NB4 (cell line): ENCODE measurements around the gene TRPC1.

ENCODE experiments used
- DNase-seq: peaks from one replicate; pipeline ENCODE4 v3.0.0; 2010; ENCODE audit warnings: low read depth
- H3K4me3 ChIP-seq: one replicate; pipeline ENCODE4 v1.5.1; 2011; ENCODE audit warnings: mild to moderate bottlenecking, low read depth, low read length, moderate library complexity
- CTCF ChIP-seq: IDR thresholded peaks from one replicate; pipeline ENCODE4 v1.5.1; 2012; ENCODE audit warnings: low read depth, low read length
- MAX ChIP-seq: IDR thresholded peaks from 2 replicates; pipeline ENCODE4 v1.6.1; 2011; ENCODE audit warnings: low read depth, low read length
- MYC ChIP-seq: IDR thresholded peaks from 2 replicates; pipeline ENCODE4 v1.6.1; 2011; ENCODE audit warnings: low read depth, low read length
- POLR2A ChIP-seq: IDR thresholded peaks from 2 replicates; pipeline ENCODE4 v1.6.1; 2011; ENCODE audit warnings: mild to moderate bottlenecking; ENCODE audit not compliant: insufficient read length; ENCODE audit errors: extremely low read depth

The TRPC1 gene

GRCh38 chr3:142802891-142803290, 79.1 kb downstream of the TRPC1 start:
- no peak overlapping the region for H3K4me3 ChIP-seq
- DNase-seq = no peak
- TF ChIP-seq POLR2A = no peak
- TF ChIP-seq MYC = no peak
- TF ChIP-seq MAX = no peak
- TF ChIP-seq CTCF = no peak

- TF ChIP-seq POLR2A = no peak
- TF ChIP-seq MAX = no peak
- TF ChIP-seq CTCF = no peak
- no peak for TF ChIP-seq MYC
- DNase-seq = peak; percentile 32
- H3K4me3 ChIP-seq = no peak overlapping the region
These were observed 84.5 kb downstream of the TRPC1 start for GRCh38 chr3:142808103-142808917.

GRCh38 chr3:142809259-142809658, 85.4 kb downstream of the TRPC1 start:
- DNase-seq = no peak
- TF ChIP-seq MAX = no peak
- TF ChIP-seq MYC = no peak
- TF ChIP-seq POLR2A = no peak
- TF ChIP-seq CTCF = no peak
- H3K4me3 ChIP-seq = no peak overlapping the region

GRCh38 chr3:142815803-142816202, 92.0 kb downstream of the TRPC1 start:
- no peak overlapping the region for H3K4me3 ChIP-seq
- DNase-seq = no peak
- TF ChIP-seq MAX (no peak), POLR2A (no peak), CTCF (no peak), MYC (no peak)

- DNase-seq = no peak
- no peak overlapping the region for H3K4me3 ChIP-seq
- TF ChIP-seq MAX = no peak
- TF ChIP-seq MYC = no peak
- no peak for TF ChIP-seq CTCF
- no peak for TF ChIP-seq POLR2A
These were observed 93.5 kb downstream of the TRPC1 start for GRCh38 chr3:142817356-142817755.

GRCh38 chr3:142817897-142818296, 94.1 kb downstream of the TRPC1 start:
- H3K4me3 ChIP-seq = no peak overlapping the region
- no peak for DNase-seq
- TF ChIP-seq MAX (no peak), CTCF (no peak), POLR2A (no peak), MYC (no peak)
